GM12891 (cell line): Measurements from ENCODE around the gene SCP2.

ENCODE experiments used
- DNase-seq: peaks from one replicate; pipeline ENCODE4 v3.0.0; 2011; ENCODE audit warnings: low spot score; ENCODE audit not compliant: insufficient read length
- FAIRE-seq: peaks from 2 replicates; lab custom pipeline; 2011; peaks lifted over from hg19 to GRCh38; lab: Jason Lieb, UNC
- PAX5 ChIP-seq: IDR thresholded peaks from 2 replicates; pipeline ENCODE4 v1.6.1; 2011; ENCODE audit warnings: low read length, moderate library complexity, mild to moderate bottlenecking; ENCODE audit not compliant: insufficient read depth, severe bottlenecking
- POLR2A ChIP-seq: IDR thresholded peaks from 2 replicates; pipeline ENCODE4 v1.6.1; 2011; ENCODE audit warnings: low read depth, low read length, control low read depth
- POLR2AphosphoS5 ChIP-seq: IDR thresholded peaks from 2 replicates; pipeline ENCODE4 v1.6.1; 2011; ENCODE audit warnings: low read depth, low read length, control low read depth
- POU2F2 ChIP-seq: IDR thresholded peaks from 2 replicates; pipeline ENCODE4 v1.6.1; 2011; ENCODE audit warnings: low read depth, mild to moderate bottlenecking, control low read depth, low read length, moderate library complexity
- SPI1 ChIP-seq: IDR thresholded peaks from 2 replicates; pipeline ENCODE4 v1.6.1; 2011; ENCODE audit warnings: low read depth, low read length, control low read depth
- TAF1 ChIP-seq: IDR thresholded peaks from 2 replicates; pipeline ENCODE4 v1.6.1; 2011; ENCODE audit warnings: low read depth, low read length, control low read depth

SCP2 gene

DNA sequence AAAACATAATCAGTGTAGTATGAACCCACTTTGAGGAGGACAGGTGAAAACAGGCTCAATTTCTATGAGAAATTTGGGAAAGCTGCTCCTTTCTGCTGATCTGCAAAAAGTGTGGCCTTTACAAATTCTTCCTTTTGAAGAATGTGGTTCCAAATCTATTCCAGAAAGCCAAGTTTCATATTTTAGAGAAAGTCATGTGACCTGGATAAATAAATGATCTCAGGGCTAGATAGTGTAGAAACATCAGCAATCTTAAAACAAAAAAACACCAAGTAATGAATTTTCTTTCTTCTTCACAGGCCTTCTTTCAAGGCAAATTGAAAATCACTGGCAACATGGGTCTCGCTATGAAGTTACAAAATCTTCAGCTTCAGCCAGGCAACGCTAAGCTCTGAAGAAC lies 123.2 kb downstream of the SCP2 start:
- no peak for FAIRE-seq
- DNase-seq: no peak
- TF ChIP-seq PAX5 (no peak), TAF1 (no peak), SPI1 (no peak), POU2F2 (no peak), POLR2A (no peak), POLR2AphosphoS5 (no peak)

DNA sequence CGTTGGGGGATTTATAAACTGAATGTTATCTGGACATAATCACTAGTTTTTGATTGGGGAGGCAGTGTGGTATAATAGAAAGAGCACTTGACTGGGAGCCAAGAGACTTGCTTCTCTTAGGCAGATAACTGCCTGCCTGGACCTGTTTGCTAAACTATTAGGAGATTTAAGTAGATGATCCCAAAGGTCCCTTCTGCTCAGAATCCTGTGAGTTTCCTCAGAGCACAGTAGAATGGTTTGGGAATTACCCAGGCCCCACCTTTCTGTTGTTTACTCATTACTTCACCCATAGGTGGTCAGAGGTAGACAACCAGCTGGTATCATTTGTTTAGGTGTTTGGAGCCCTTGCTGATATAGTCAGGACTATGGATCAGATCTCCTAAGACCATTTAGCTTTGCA lies 124.6 kb downstream of the SCP2 start:
- FAIRE-seq (no peak), DNase-seq (no peak)
- TF ChIP-seq POLR2A: no peak

DNA sequence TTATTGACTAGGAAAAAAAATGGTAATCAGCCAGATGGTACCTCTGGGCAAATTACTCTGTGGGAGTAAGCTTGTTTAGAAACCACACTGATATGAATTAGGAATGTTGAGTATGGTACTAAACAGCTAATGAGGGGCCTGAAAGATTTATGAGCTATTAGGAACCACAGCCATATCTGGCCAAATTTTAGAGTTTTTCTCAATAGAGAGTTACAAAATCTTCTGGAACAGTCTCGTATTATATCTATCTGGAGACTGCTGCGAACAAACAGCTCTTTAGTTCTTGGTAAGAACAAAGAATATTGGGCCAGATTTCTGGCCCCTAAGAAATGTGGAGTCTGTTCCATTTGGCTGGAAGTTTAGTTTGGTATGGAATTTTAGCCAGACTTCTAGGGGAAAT lies 130.1 kb downstream of the SCP2 start:
- TF ChIP-seq SPI1 (no peak), TAF1 (no peak), POLR2AphosphoS5 (no peak), POLR2A (no peak), POU2F2 (no peak), PAX5 (no peak)
- FAIRE-seq: no peak
- DNase-seq: no peak

DNA sequence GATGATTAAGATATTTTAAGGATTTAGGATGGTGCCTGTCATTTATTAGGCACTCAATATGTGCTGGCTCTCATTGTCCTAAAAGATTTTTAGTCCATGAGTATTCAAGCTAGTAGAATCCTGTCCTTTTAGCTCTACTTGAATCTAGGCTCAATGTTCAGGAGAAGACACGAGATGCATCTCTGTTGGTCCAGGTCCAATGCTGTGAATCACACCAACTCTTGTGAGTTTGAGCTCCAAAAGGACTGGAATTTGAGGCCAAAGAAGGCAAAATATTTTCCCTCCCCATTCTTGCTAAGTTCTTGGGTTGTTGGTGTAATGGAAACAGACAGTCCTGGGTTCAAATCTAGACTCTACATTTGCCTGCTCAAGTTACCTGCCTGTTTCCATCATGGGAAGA lies 133.5 kb downstream of the SCP2 start:
- TF ChIP-seq SPI1: no peak
- TF ChIP-seq POU2F2: no peak
- TF ChIP-seq POLR2AphosphoS5: no peak
- no peak for TF ChIP-seq TAF1
- no peak for TF ChIP-seq POLR2A
- TF ChIP-seq PAX5: no peak
- no peak for DNase-seq
- no peak for FAIRE-seq

DNA sequence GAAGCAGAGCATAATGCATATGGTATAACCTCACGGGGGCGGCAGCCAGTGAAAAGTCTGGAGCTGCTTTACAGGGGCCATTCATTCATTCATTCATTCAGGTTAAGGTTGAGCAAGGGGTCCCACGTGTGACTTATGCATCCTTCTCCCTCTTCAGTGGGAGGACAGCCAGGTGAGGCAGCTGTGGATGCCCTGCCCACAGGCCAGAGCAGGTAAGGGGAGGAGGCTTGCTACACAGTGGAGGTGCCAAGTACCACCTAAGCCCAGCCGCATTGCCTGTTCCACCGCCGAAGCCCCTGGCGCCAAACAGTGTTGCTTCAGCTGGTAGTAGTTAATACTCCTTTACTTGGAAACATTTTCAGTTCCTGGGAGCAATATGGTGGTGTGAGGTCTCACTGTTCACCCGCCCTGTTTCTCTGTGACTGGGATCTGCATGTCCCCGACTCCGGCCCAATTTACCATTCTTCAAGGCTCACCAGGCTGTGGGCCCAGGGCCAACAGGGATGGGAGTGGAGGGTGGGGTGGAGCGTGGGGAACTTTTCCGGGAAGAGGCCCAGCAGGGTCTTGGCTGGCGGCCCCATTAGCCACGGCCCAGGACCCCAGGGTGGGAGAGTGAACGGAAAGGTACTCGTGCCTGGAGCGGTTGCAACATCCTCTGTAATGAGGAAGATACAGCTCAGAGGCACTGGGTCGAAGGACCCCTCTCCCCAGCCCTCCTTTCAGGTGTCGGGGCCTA lies 134.2 kb downstream of the SCP2 start:
- FAIRE-seq: no peak
- no peak for DNase-seq

DNA sequence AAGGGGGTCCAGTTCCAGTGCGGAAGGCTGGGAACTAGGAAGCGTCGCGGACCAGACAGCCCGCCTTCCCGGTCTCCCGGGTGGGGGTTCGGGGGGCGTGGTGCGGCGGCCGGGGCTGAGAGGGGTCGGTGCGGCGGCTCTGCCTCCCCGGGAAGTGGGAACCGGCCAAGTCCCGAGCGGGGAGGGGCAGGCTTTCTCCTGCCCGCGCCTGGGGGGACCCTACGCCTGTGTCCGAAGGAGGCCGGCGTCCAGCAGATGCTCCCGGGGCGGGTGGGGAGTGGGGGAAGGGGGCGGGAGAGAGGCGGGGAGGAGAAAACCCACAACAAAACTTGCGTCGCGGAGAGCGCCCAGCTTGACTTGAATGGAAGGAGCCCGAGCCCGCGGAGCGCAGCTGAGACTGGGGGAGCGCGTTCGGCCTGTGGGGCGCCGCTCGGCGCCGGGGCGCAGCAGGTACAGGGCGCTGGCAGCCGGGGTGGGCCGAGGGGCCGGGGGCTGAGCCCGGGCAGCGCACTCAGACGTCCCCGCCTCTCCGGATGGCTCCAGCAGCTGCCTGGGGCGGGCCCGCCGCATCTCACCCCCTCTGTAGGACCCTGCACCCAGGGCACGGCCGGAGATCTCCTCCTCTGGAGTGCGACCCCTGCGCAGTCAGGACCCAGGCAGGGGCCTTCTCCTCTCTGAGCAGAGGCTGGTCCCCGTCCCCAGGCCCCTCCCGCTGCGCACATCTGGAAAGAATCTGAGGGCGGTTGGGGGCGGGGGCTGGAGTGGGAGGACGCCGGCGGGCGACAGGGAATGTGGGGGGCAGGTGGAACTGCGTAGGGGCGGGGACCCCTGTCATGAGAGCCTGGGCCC lies 135.0 kb downstream of the SCP2 start, which contains the start of gene PODN:
PODN (plus strand) TSS at position 355 of the 849 bp plus-strand sequence. CDS start 7,643 bp downstream, outside the sequence.
- FAIRE-seq (no peak), DNase-seq (no peak)
- TF ChIP-seq POLR2AphosphoS5 (no peak), PAX5 (no peak), POLR2A (no peak), TAF1 (no peak), POU2F2 (no peak), SPI1 (no peak)

More for the DNA sequence above, 134.2 kb downstream of the SCP2 start:
- TF ChIP-seq POU2F2 (no peak), TAF1 (no peak), POLR2A (no peak), PAX5 (no peak), POLR2AphosphoS5 (no peak), SPI1 (no peak)

DNA sequence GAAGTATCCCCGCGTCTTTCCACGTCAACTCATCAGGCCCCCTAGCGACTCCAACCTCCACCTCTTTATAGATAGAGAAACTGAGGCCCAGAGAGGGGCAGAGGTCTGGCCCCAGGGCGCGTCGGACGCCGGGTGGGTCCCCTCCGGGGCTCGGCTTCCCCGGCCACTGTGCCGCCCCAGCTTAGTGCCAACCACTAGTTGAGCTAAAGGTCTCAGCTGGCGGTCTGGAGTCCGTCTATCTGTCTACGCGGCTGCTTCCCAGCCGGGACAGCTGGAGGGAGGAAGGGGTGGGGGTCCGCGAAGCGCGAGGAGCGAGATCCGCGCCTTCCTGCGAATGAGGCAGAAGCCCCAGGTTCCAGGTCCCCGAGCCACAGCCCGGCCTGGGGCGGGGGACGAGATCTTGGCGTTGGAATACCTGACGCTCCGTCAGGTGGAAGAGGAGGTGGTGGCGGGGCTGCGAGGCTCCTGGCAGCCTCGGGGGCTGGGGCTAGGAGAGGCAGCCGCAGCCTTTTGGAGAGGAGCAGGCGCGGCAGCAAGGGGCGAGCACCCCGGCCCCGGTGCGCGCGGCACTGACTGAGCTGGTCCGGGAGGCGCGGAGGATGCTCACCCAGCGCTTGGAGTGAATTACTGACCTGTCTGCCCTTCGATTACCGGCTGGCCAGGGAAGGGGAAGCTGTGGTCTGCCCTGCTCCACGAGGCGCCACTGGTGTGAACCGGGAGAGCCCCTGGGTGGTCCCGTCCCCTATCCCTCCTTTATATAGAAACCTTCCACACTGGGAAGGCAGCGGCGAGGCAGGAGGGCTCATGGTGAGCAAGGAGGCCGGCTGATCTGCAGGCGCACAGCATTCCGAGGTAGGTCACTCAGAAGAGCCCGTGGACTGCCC lies 135.9 kb downstream of the SCP2 start:
- FAIRE-seq (no peak), DNase-seq (no peak)
- TF ChIP-seq TAF1 (no peak), POLR2AphosphoS5 (no peak), POU2F2 (no peak), SPI1 (no peak), POLR2A (no peak), PAX5 (no peak)

DNA sequence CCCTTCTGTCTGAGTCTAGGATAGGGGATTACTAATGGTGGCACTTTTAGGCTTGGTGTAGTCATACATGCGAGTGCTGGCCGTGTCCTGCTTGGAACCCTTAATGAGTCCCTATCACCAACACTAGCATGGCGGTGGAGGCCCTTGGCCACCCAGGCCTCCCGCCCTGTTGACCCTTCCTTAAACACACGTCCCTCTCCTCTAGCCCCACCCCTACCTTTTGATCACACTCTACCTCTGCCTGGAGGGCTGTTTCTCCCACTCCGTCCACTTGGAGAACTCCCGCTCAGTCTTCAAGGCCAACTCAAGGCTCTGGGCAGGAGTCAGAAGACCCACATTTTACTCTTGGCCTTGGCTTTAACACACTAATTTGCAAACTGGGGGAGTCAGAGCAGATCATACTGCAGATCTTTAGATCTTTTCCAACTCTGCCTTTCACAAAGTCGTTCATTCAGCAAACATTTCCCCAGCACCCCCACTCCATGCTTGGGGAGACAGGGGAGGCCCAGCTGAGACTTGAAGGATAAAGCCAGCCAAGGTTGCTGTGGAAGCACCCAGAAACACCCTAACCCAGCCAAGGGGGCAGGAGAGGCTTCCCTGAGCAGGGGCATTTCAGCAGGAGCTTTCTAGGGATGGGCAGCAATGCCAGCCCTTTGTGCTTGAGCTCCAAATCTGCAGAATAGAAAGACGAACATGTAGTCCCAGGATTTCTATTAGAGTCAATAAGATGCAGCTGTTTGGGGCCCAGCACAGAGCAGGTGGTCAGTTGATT lies 136.9 kb downstream of the SCP2 start:
- DNase-seq (no peak), FAIRE-seq (no peak)
- TF ChIP-seq SPI1 (no peak), TAF1 (no peak), PAX5 (no peak), POLR2A (no peak), POLR2AphosphoS5 (no peak), POU2F2 (no peak)
